Stimulated activated memory B cell treated with anti-CD40 and anti-IgM and Interleukin-4, amounts not matched to agents 10 μg/mL and 1 μg/mL and 100 μg/mL, for 72 hours (primary cell): ENCODE data around the gene VPS16.
A peak's percentile ranks its signal among the peaks of the same experiment; 100 is the strongest.

Experiments used
- ATAC-seq: fragments of 150-1000 bp; cut with Tn5 transposase; 2 replicates; pipeline ENCODE4 v1.10.0; 2021
- H3K27ac Mint-ChIP-seq: one replicate; pipeline ENCODE4 v1.8.0; 2022; ENCODE audit warnings: mild to moderate bottlenecking, mixed read lengths
- H3K27me3 Mint-ChIP-seq: one replicate; pipeline ENCODE4 v1.8.0; 2022; ENCODE audit warnings: mixed read lengths
- H3K36me3 Mint-ChIP-seq: one replicate; pipeline ENCODE4 v1.8.0; 2022; ENCODE audit warnings: mixed read lengths
- H3K4me1 Mint-ChIP-seq: one replicate; pipeline ENCODE4 v1.8.0; 2022; ENCODE audit warnings: mixed read lengths
- H3K4me3 Mint-ChIP-seq: one replicate; pipeline ENCODE4 v1.8.0; 2022; ENCODE audit warnings: mild to moderate bottlenecking, moderate library complexity, mixed read lengths
- H3K9me3 Mint-ChIP-seq: one replicate; pipeline ENCODE4 v1.8.0; 2022; ENCODE audit warnings: mixed read lengths

Gene VPS16

GRCh38 chr20:2838170-2838797, 2.3 kb upstream of the VPS16 start:
- peaks cover 32% of the 10 kb centered on the region for H3K36me3 Mint-ChIP-seq
- ATAC-seq = peak; percentile 3
- peaks cover 25% of the 10 kb centered on the region for H3K4me1 Mint-ChIP-seq
- no peak overlapping the region for H3K27ac Mint-ChIP-seq
- no peaks in the 10 kb centered on the region for H3K27me3 Mint-ChIP-seq
- peak overlapping the region; percentile 8 for H3K4me3 Mint-ChIP-seq
- no peaks in the 10 kb centered on the region for H3K9me3 Mint-ChIP-seq

- Mint-ChIP-seq H3K36me3 (peaks cover 32% of the 10 kb centered on the region), H3K4me3 (peak overlapping the region; percentile 73), H3K27ac (peak overlapping the region; percentile 93), H3K9me3 (no peaks in the 10 kb centered on the region), H3K4me1 (peaks cover 30% of the 10 kb centered on the region), H3K27me3 (no peaks in the 10 kb centered on the region)
- ATAC-seq = no peak
Measured at GRCh38 chr20:2838847-2839671, 1.5 kb upstream of the VPS16 start.

GRCh38 chr20:2839732-2840137, 810 bp upstream of the VPS16 start:
- H3K9me3 Mint-ChIP-seq = no peaks in the 10 kb centered on the region
- H3K36me3 Mint-ChIP-seq = peaks cover 27% of the 10 kb centered on the region
- peak; percentile 1 for ATAC-seq
- peak overlapping the region; percentile 93 for H3K27ac Mint-ChIP-seq
- no peaks in the 10 kb centered on the region for H3K27me3 Mint-ChIP-seq
- peak overlapping the region; percentile 73 for H3K4me3 Mint-ChIP-seq
- peaks cover 37% of the 10 kb centered on the region for H3K4me1 Mint-ChIP-seq

- Mint-ChIP-seq H3K27ac (peak overlapping the region; percentile 93), H3K27me3 (no peaks in the 10 kb centered on the region), H3K4me3 (peak overlapping the region; percentile 87), H3K9me3 (no peaks in the 10 kb centered on the region), H3K4me1 (peaks cover 42% of the 10 kb centered on the region), H3K36me3 (peaks cover 24% of the 10 kb centered on the region)
- peak; percentile 51 for ATAC-seq
Measured at GRCh38 chr20:2840967-2841531, 504 bp downstream of the VPS16 start.

GRCh38 chr20:2845607-2846006, 5.1 kb downstream of the VPS16 start:
- Mint-ChIP-seq H3K36me3 (peaks cover 11% of the 10 kb centered on the region), H3K27ac (no peak overlapping the region), H3K27me3 (no peaks in the 10 kb centered on the region), H3K4me1 (peaks cover 27% of the 10 kb centered on the region), H3K4me3 (no peak overlapping the region), H3K9me3 (no peaks in the 10 kb centered on the region)
- no peak for ATAC-seq

GRCh38 chr20:2846698-2847097, 6.2 kb downstream of the VPS16 start:
- no peaks in the 10 kb centered on the region for H3K27me3 Mint-ChIP-seq
- no peaks in the 10 kb centered on the region for H3K9me3 Mint-ChIP-seq
- no peak overlapping the region for H3K27ac Mint-ChIP-seq

GRCh38 chr20:2847802-2848201, 7.3 kb downstream of the VPS16 start:
- H3K36me3 Mint-ChIP-seq = peaks cover 11% of the 10 kb centered on the region
- no peak overlapping the region for H3K27ac Mint-ChIP-seq
- no peak overlapping the region for H3K4me3 Mint-ChIP-seq
- no peaks in the 10 kb centered on the region for H3K27me3 Mint-ChIP-seq
- H3K4me1 Mint-ChIP-seq = peaks cover 31% of the 10 kb centered on the region
- H3K9me3 Mint-ChIP-seq = no peaks in the 10 kb centered on the region
- ATAC-seq = no peak

More at GRCh38 chr20:2846698-2847097, 6.2 kb downstream of the VPS16 start:
- no peak for ATAC-seq
- H3K4me1 Mint-ChIP-seq = peaks cover 25% of the 10 kb centered on the region
- no peak overlapping the region for H3K4me3 Mint-ChIP-seq
- peaks cover 11% of the 10 kb centered on the region for H3K36me3 Mint-ChIP-seq

DNA sequence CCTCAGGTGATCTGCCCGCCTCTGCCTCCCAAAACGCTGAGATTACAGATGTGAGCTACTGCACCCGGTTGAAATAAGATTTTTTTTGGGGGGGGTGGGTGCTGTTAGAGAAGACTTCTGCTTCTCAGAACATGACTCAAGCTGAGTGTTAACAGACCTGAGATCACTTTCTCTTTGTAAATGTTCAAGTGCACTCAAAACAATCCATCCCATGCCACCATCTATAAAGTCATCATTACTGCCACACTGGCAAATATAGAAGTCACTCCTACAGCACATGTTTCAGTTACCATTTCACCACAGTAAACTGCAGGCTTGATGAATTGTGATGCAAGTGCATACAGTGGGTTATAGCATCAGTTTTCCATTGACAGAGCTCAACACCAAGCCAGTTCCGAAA, 9.0 kb downstream of the VPS16 start:
- no peak overlapping the region for H3K27ac Mint-ChIP-seq
- H3K9me3 Mint-ChIP-seq = no peaks in the 10 kb centered on the region
- peaks cover 21% of the 10 kb centered on the region for H3K4me1 Mint-ChIP-seq
- H3K27me3 Mint-ChIP-seq = no peaks in the 10 kb centered on the region
- no peak overlapping the region for H3K4me3 Mint-ChIP-seq
- no peak for ATAC-seq
- H3K36me3 Mint-ChIP-seq = peaks cover 11% of the 10 kb centered on the region

DNA sequence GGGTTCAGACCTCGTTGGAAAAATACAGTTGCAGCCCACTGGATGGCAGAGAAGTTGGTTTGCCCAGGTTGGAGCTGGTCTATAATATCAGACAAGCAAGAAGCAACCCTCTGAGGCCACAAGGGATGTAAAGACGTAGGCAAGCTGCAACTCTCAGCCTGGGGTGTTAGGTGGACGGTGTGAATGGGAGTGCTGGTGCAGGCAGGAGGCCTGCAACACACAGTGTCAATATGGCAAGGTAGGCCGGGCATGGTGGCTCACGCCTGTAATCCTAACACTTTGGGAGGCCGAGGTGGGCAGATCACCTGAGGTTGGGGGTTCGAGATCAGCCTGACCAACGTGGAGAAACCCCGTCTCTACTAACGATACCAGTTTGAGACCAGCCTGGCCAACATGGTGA, 10.5 kb downstream of the VPS16 start:
- no peaks in the 10 kb centered on the region for H3K27me3 Mint-ChIP-seq
- H3K4me1 Mint-ChIP-seq = peaks cover 14% of the 10 kb centered on the region
- peaks cover 11% of the 10 kb centered on the region for H3K36me3 Mint-ChIP-seq
- no peak for ATAC-seq
- H3K4me3 Mint-ChIP-seq = no peak overlapping the region
- H3K27ac Mint-ChIP-seq = no peak overlapping the region
- H3K9me3 Mint-ChIP-seq = no peaks in the 10 kb centered on the region

DNA sequence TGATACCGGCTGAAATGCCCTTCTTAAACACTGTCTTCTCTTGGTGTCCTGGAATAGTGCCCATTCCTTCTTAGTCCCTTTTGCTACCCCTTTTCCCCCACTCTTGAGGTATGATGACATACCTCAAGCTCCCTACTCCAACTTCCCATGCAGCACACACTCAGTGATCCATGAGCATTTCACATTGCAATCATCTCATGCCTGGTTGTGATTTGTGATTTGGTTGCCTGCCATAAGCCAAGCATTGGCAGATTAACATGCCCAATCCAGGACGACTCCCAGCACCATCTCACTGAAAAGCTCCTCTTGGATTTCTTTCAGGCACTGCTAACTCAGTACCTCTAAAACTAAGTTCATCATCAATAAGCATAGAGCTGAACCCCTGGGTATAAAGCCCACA, 18.0 kb downstream of the VPS16 start:
- H3K4me1 Mint-ChIP-seq = no peaks in the 10 kb centered on the region
- no peaks in the 10 kb centered on the region for H3K9me3 Mint-ChIP-seq
- no peak for ATAC-seq
- H3K36me3 Mint-ChIP-seq = peaks cover 20% of the 10 kb centered on the region
- no peaks in the 10 kb centered on the region for H3K27me3 Mint-ChIP-seq
- no peak overlapping the region for H3K27ac Mint-ChIP-seq
- no peak overlapping the region for H3K4me3 Mint-ChIP-seq

GRCh38 chr20:2859330-2860121, 19.0 kb downstream of the VPS16 start:
- no peak for ATAC-seq
- H3K36me3 Mint-ChIP-seq = peaks cover 29% of the 10 kb centered on the region
- no peak overlapping the region for H3K4me3 Mint-ChIP-seq
- H3K27me3 Mint-ChIP-seq = no peaks in the 10 kb centered on the region
- no peak overlapping the region for H3K27ac Mint-ChIP-seq
- H3K9me3 Mint-ChIP-seq = no peaks in the 10 kb centered on the region
- no peaks in the 10 kb centered on the region for H3K4me1 Mint-ChIP-seq

DNA sequence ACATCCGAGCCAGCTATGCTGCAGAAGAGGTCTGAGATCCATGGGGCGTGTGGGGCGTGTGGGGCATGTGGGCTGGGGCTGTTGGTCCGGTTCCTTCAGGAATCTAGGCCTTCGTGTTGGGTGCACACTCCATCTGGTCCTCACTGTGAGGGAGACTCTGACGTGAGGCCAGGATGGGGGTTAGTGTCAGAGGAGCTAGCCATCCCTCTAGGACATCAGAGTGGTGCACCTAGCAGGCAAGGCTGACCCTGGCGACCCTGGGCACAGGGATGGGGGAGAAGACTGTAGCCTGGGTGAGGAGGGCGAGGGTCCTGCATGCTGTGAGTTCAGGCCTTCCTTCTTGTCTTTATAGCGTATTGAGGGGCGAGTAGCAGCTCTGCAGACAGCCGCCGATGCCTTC, 24.1 kb downstream of the VPS16 start:
- Mint-ChIP-seq H3K4me3 (no peak overlapping the region), H3K27ac (no peak overlapping the region), H3K4me1 (peaks cover 15% of the 10 kb centered on the region), H3K9me3 (no peaks in the 10 kb centered on the region), H3K27me3 (no peaks in the 10 kb centered on the region), H3K36me3 (peaks cover 57% of the 10 kb centered on the region)
- no peak for ATAC-seq

GRCh38 chr20:2865101-2865500, 24.6 kb downstream of the VPS16 start:
- H3K27ac Mint-ChIP-seq = no peak overlapping the region
- no peak overlapping the region for H3K4me3 Mint-ChIP-seq
- H3K4me1 Mint-ChIP-seq = peaks cover 15% of the 10 kb centered on the region
- no peaks in the 10 kb centered on the region for H3K27me3 Mint-ChIP-seq
- no peak for ATAC-seq
- no peaks in the 10 kb centered on the region for H3K9me3 Mint-ChIP-seq
- peaks cover 57% of the 10 kb centered on the region for H3K36me3 Mint-ChIP-seq

GRCh38 chr20:2865630-2866029, 25.1 kb downstream of the VPS16 start:
- no peaks in the 10 kb centered on the region for H3K9me3 Mint-ChIP-seq
- H3K4me3 Mint-ChIP-seq = no peak overlapping the region
- ATAC-seq = no peak
- peaks cover 57% of the 10 kb centered on the region for H3K36me3 Mint-ChIP-seq
- H3K4me1 Mint-ChIP-seq = peaks cover 19% of the 10 kb centered on the region
- H3K27me3 Mint-ChIP-seq = no peaks in the 10 kb centered on the region
- H3K27ac Mint-ChIP-seq = no peak overlapping the region

GRCh38 chr20:2866236-2866635, 25.7 kb downstream of the VPS16 start:
- Mint-ChIP-seq H3K36me3 (peaks cover 54% of the 10 kb centered on the region), H3K4me3 (no peak overlapping the region), H3K27me3 (peaks cover 3% of the 10 kb centered on the region), H3K4me1 (peaks cover 25% of the 10 kb centered on the region), H3K9me3 (no peaks in the 10 kb centered on the region), H3K27ac (no peak overlapping the region)
- no peak for ATAC-seq
